ENCODE results near the gene MLC1. TPM values are rescaled to one million over a fixed set of nuclear protein-coding genes. Genes with fewer than 3 reads are reported as not detected.

The MLC1 gene
- total RNA-seq, 1 donor from 2014 or later = 1.2 TPM

DNA sequence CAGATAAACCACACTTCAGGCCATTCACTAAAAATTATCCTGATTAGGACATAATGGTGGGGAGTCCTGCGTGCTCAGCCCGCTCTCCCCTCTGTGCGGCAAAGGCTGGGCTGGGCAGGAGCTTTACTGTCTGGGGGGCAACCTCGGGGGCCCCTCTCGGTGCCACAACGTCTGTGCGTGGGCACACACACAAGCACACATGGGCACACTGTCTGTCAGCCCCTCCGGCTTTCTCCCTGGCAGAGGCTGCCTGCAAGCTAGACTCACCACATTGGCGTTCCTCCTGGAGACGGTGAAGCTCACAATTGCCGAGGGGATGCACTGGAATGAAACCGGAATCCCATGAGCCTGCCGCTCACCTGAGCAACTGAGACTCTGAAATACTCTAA lies 5.2 kb downstream of the MLC1 start:
- Mint-ChIP-seq H3K27ac (ENCODE audit: unreplicated experiment) (no peak overlapping the region), H3K4me3 (ENCODE audit: unreplicated experiment) (no peak overlapping the region), H3K4me1 (ENCODE audit: unreplicated experiment) (peaks cover 7% of the 10 kb centered on the region), H3K9me3 (ENCODE audit: unreplicated experiment) (no peaks in the 10 kb centered on the region), H3K36me3 (ENCODE audit: low read depth, unreplicated experiment) (no peaks in the 10 kb centered on the region), H3K27me3 (ENCODE audit: unreplicated experiment) (peaks cover 2% of the 10 kb centered on the region)
- TF ChIP-seq, protein P1, sequence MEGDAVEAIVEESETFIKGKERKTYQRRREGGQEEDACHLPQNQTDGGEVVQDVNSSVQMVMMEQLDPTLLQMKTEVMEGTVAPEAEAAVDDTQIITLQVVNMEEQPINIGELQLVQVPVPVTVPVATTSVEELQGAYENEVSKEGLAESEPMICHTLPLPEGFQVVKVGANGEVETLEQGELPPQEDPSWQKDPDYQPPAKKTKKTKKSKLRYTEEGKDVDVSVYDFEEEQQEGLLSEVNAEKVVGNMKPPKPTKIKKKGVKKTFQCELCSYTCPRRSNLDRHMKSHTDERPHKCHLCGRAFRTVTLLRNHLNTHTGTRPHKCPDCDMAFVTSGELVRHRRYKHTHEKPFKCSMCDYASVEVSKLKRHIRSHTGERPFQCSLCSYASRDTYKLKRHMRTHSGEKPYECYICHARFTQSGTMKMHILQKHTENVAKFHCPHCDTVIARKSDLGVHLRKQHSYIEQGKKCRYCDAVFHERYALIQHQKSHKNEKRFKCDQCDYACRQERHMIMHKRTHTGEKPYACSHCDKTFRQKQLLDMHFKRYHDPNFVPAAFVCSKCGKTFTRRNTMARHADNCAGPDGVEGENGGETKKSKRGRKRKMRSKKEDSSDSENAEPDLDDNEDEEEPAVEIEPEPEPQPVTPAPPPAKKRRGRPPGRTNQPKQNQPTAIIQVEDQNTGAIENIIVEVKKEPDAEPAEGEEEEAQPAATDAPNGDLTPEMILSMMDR (IDR thresholded peaks at IDR 0.05; ENCODE audit: unreplicated experiment) = no peak
- DNase-seq (ENCODE audit: low spot score) = no peak

DNA sequence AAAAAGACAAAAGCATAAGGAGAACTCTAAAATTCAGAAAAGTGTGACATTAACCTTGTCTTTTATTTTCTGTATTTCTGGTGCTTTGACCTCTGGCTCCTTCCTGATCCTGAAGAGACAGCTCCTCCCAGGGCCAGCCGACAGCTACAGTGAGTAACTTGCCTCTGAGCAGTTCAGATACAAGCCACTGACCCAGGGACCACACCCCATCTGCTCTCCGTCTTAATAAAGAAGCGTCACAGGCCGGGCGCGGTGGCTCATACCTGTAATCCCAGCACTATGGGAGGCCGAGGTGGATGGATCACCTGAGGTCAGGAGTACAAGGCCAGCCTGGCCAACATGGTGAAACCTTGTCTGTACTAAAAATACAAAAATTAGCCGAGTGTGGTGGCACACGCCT lies 6.5 kb downstream of the MLC1 start:
- H3K4me3 Mint-ChIP-seq (ENCODE audit: unreplicated experiment) = no peak overlapping the region
- no peaks in the 10 kb centered on the region for H3K9me3 Mint-ChIP-seq (ENCODE audit: unreplicated experiment)
- no peak for DNase-seq (ENCODE audit: low spot score)
- peaks cover 6% of the 10 kb centered on the region for H3K4me1 Mint-ChIP-seq (ENCODE audit: unreplicated experiment)
- no peaks in the 10 kb centered on the region for H3K36me3 Mint-ChIP-seq (ENCODE audit: low read depth, unreplicated experiment)
- no peak overlapping the region for H3K27ac Mint-ChIP-seq (ENCODE audit: unreplicated experiment)
- H3K27me3 Mint-ChIP-seq (ENCODE audit: unreplicated experiment) = peaks cover 2% of the 10 kb centered on the region
- TF ChIP-seq, protein P1 (IDR thresholded peaks at IDR 0.05; ENCODE audit: unreplicated experiment) = no peak

DNA sequence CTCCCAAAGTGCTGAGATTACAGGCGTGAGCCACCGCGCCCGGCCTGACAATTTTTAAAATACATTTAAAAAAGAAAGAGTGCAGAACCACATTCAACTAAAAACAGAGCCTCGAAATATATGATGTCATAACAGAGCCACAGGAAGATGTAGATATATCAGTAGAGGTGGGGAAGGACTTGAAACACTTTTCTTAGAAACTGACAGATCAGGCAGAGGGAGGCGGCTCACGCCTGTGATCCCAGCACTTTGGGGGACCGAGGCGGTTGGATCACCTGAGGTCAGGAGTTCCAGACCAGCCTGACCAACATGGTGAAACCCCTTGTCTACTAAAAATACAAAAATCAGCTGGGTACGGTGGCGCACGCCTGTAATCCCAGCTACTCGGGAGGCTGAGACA lies 7.0 kb downstream of the MLC1 start:
- Mint-ChIP-seq H3K27me3 (ENCODE audit: unreplicated experiment) (peaks cover 3% of the 10 kb centered on the region), H3K4me3 (ENCODE audit: unreplicated experiment) (no peak overlapping the region), H3K9me3 (ENCODE audit: unreplicated experiment) (no peaks in the 10 kb centered on the region), H3K4me1 (ENCODE audit: unreplicated experiment) (peaks cover 6% of the 10 kb centered on the region), H3K27ac (ENCODE audit: unreplicated experiment) (no peak overlapping the region), H3K36me3 (ENCODE audit: low read depth, unreplicated experiment) (no peaks in the 10 kb centered on the region)
- TF ChIP-seq, protein P1 (IDR thresholded peaks at IDR 0.05; ENCODE audit: unreplicated experiment) = no peak
- DNase-seq (ENCODE audit: low spot score) = no peak

DNA sequence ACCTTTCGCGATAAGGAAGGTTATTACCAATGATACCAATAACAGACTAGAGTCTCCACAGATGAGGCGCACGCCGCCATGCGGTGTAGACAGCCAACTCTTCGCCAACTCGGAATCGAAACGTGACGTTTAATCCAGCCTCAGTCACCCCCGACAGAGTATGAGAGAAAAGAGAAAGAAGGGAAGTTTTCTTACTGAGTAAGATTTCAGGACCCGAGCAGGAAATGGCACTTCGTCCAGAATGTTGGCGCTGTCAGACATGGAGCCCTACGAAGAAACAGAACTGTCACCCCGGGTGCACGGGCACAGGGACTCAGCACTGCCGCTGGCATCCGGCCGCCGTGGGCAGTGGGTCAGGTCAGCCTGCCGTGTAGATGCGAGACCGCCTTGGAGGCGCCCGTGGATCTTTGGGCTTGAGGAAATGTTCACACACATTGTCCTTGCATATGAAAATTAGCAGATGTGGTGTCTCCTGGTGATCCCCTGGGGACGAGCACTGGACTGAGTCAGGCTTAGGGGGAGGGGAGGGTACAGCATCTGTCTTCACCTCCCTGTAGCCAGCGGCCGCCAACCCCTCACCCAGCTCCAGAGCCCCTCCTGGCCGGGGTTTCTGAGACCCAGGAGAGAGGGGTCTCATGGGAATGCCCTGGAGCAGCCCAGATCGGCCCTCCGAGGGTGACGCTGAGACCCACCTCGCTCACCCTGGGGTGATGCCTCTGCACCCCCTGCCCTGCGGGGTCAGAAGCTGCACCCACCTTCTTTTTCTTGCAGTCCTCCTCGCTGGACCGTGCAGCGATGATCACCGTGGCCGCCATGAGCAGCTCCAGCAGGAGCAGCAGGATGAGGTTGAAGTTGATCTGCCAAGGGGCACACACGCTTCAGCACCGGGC lies 8.3 kb downstream of the MLC1 start:
- Mint-ChIP-seq H3K4me1 (ENCODE audit: unreplicated experiment) (peaks cover 6% of the 10 kb centered on the region), H3K9me3 (ENCODE audit: unreplicated experiment) (no peaks in the 10 kb centered on the region), H3K36me3 (ENCODE audit: low read depth, unreplicated experiment) (no peaks in the 10 kb centered on the region), H3K27ac (ENCODE audit: unreplicated experiment) (no peak overlapping the region), H3K27me3 (ENCODE audit: unreplicated experiment) (peaks cover 2% of the 10 kb centered on the region), H3K4me3 (ENCODE audit: unreplicated experiment) (no peak overlapping the region)
- no peak for DNase-seq (ENCODE audit: low spot score)
- TF ChIP-seq, protein P1 (IDR thresholded peaks at IDR 0.05; ENCODE audit: unreplicated experiment) = no peak

All from endothelial cell (in vitro differentiated cells).